Smooth muscle cell (in vitro differentiated cells): ENCODE measurements around the gene CEP70. TPM values are rescaled to one million over a fixed set of nuclear protein-coding genes. Genes with fewer than 3 reads are reported as not detected.
"Not testable (repeated sequence)": the region's sequence is repeated elsewhere in the genome, so short reads cannot be mapped to it uniquely, and the experiment has no call there.

Source experiments
- DNase-seq: peaks from one replicate; lab custom pipeline; 2025; ENCODE audit not compliant: unreplicated experiment; lab: John Stamatoyannopoulos, UW
- H2AFZ ChIP-seq: fragments of 200-600 bp; sonication (generic); 2 replicates; pipeline ENCODE4 v1.6.0; 2016; ENCODE audit warnings: antibody characterized with exemption, low read depth, mild to moderate bottlenecking
- H3F3A ChIP-seq: fragments of 200-600 bp; sonication (generic); 2 replicates; pipeline ENCODE4 v1.6.0; 2017; ENCODE audit warnings: antibody characterized with exemption, low read depth
- H3K27ac ChIP-seq: fragments of 200-600 bp; sonication (generic); 2 replicates; pipeline ENCODE4 v1.5.1; 2016; ENCODE audit warnings: low read depth, mild to moderate bottlenecking
- H3K27me3 ChIP-seq: fragments of 200-600 bp; sonication (generic); 2 replicates; pipeline ENCODE4 v1.6.1; 2016; ENCODE audit warnings: low read depth, mild to moderate bottlenecking
- H3K36me3 ChIP-seq: fragments of 200-600 bp; sonication (generic); 2 replicates; pipeline ENCODE4 v1.5.1; 2016; ENCODE audit warnings: low read depth
- H3K4me1 ChIP-seq: fragments of 200-600 bp; sonication (generic); 2 replicates; pipeline ENCODE4 v1.5.1; 2016; ENCODE audit warnings: low read depth
- H3K4me2 ChIP-seq: fragments of 200-600 bp; sonication (generic); 2 replicates; pipeline ENCODE4 v1.6.0; 2016; ENCODE audit warnings: mild to moderate bottlenecking
- H3K4me3 ChIP-seq: fragments of 200-600 bp; sonication (generic); 2 replicates; pipeline ENCODE4 v1.5.1; 2016; ENCODE audit warnings: mild to moderate bottlenecking
- H3K79me2 ChIP-seq: fragments of 200-600 bp; sonication (generic); 2 replicates; pipeline ENCODE4 v1.6.0; 2016; ENCODE audit warnings: low read depth, mild to moderate bottlenecking
- H3K9ac ChIP-seq: fragments of 200-600 bp; sonication (generic); 2 replicates; pipeline ENCODE4 v1.6.0; 2016; ENCODE audit warnings: low read depth
- H3K9me3 ChIP-seq: fragments of 200-600 bp; sonication (generic); replicated peaks from 2 replicates; pipeline ENCODE4 v1.5.1; 2016; ENCODE audit warnings: low read depth
- H4K20me1 ChIP-seq: fragments of 200-600 bp; sonication (generic); 2 replicates; pipeline ENCODE4 v1.6.0; 2016; ENCODE audit warnings: low read depth
- CTCF ChIP-seq: fragments of 200-600 bp; sonication (generic); IDR thresholded peaks from 2 replicates; pipeline ENCODE4 v1.5.1; 2017; ENCODE audit warnings: borderline replicate concordance, mild to moderate bottlenecking, antibody characterized with exemption; ENCODE audit not compliant: insufficient read depth, poor library complexity, severe bottlenecking
- WGBS: methylation state at CpG from one replicate; pipeline ENCODE4 v1.1.7; 2016; ENCODE audit warnings: low lambda C conversion rate; 5-methylcytosine and 5-hydroxymethylcytosine counted together
- polyA plus RNA-seq: library from polyadenylated mRNA; unstranded; fragments of >200 nt; fragmentation: Nextera tagmentation; extraction: Ambion mirVana; gene quantifications from 2 replicates; pipeline ENCODE4 v1.2.1, GENCODE V29; 2016
- total RNA-seq: library from RNA; depleted of rRNA; stranded (reverse); fragments of >200 nt; gene quantifications from 2 replicates; pipeline ENCODE4 v1.2.3, GENCODE V29; 2014

CEP70 gene
- total and polyA plus RNA-seq, 2 experiments from 2014 or later = 6.3 to 17.1 TPM

DNA sequence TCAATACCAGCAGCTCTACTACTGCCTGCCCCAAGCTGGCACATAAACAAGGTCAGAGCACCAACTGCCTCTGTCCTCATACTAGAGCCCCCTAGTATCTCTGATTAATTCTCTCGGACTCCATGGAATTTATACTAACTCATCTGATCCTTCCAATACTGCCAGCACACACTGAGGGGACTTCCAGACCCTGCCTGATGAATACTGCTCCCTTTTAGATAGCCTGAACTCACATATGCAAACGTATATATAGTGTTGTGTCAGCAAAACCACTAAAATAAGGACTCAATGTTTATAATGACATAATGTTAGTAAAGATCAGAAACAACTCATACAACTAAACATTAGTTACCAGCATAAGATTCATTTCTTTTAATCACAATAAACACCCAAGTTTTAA lies 25.0 kb downstream of the CEP70 start:
- no peaks in the 10 kb centered on the region for H3K4me1 ChIP-seq
- WGBS = 90% methylated on average over 2 of the region's 2 CpGs
- no peaks in the 10 kb centered on the region for H3K36me3 ChIP-seq
- H3K4me3 ChIP-seq = no peak overlapping the region
- H2AFZ ChIP-seq = no peak overlapping the region
- no peaks in the 10 kb centered on the region for H3F3A ChIP-seq
- H3K27ac ChIP-seq = no peak overlapping the region
- TF ChIP-seq CTCF = no peak
- H3K9ac ChIP-seq = no peak overlapping the region
- no peaks in the 10 kb centered on the region for H3K79me2 ChIP-seq
- H4K20me1 ChIP-seq = no peaks in the 10 kb centered on the region
- no peaks in the 10 kb centered on the region for H3K27me3 ChIP-seq
- no peaks in the 10 kb centered on the region for H3K9me3 ChIP-seq
- no peak overlapping the region for H3K4me2 ChIP-seq
- DNase-seq = no peak

DNA sequence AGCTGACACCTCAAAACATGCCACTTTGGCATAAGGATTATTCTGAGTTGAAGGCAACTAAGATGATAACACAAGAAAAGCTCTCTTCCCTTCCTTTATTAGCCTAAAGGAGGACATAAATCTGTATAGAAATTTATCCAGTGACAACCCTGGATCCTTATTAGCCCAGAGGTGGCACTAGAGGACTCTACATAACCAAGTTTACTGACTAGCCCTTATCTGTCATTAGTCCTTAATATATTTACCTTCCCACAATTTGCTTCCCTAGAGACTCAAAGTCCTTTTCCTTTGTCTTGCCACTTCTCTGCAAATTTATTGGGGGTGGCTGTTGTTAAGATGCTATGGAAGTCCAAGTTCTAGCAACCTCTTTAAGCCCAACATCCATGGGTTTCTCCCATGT lies 26.7 kb downstream of the CEP70 start:
- Histone ChIP-seq H3K9me3 (no peaks in the 10 kb centered on the region), H3K36me3 (no peaks in the 10 kb centered on the region), H3K79me2 (no peaks in the 10 kb centered on the region), H3K9ac (no peak overlapping the region), H2AFZ (no peak overlapping the region), H3K27ac (no peak overlapping the region), H4K20me1 (no peaks in the 10 kb centered on the region), H3K4me1 (no peaks in the 10 kb centered on the region), H3K27me3 (no peaks in the 10 kb centered on the region), H3F3A (no peaks in the 10 kb centered on the region), H3K4me3 (no peak overlapping the region), H3K4me2 (no peak overlapping the region)
- no peak for TF ChIP-seq CTCF
- no peak for DNase-seq

- not testable (repeated sequence) for H3K79me2 ChIP-seq, H2AFZ ChIP-seq, H3K27ac ChIP-seq, H3K4me2 ChIP-seq, H4K20me1 ChIP-seq, H3K36me3 ChIP-seq, H3K4me1 ChIP-seq, H3K9me3 ChIP-seq, DNase-seq, H3K9ac ChIP-seq, H3F3A ChIP-seq, H3K27me3 ChIP-seq, H3K4me3 ChIP-seq
- 94% methylated on average over 2 of the region's 2 CpGs for WGBS
These were observed 27.8 kb downstream of the CEP70 start for GRCh38 chr3:138566293-138566692.

GRCh38 chr3:138562902-138563301 lies 31.2 kb downstream of the CEP70 start:
- H3K9me3 ChIP-seq, DNase-seq, H3K4me1 ChIP-seq, H4K20me1 ChIP-seq, H3F3A ChIP-seq, H3K4me2 ChIP-seq, H3K9ac ChIP-seq, H2AFZ ChIP-seq, H3K79me2 ChIP-seq, H3K27me3 ChIP-seq, H3K36me3 ChIP-seq, H3K27ac ChIP-seq, H3K4me3 ChIP-seq: not testable (repeated sequence)
- 94% methylated on average over 1 of the region's 1 CpG for WGBS

- no peaks in the 10 kb centered on the region for H4K20me1 ChIP-seq
- H3K27me3 ChIP-seq = no peaks in the 10 kb centered on the region
- no peaks in the 10 kb centered on the region for H3K4me1 ChIP-seq
- no peak overlapping the region for H3K9ac ChIP-seq
- no peaks in the 10 kb centered on the region for H3K79me2 ChIP-seq
- H3K9me3 ChIP-seq = no peaks in the 10 kb centered on the region
- no peak for DNase-seq
- no peak for TF ChIP-seq CTCF
- H3K4me2 ChIP-seq = no peak overlapping the region
- no peak overlapping the region for H3K4me3 ChIP-seq
- no peak overlapping the region for H3K27ac ChIP-seq
- no peaks in the 10 kb centered on the region for H3F3A ChIP-seq
- no peak overlapping the region for H2AFZ ChIP-seq
- H3K36me3 ChIP-seq = no peaks in the 10 kb centered on the region
- WGBS = over 99% methylated on average over 6 of the region's 6 CpGs
These were observed 33.6 kb downstream of the CEP70 start for GRCh38 chr3:138560501-138560900.
